Measurements from ENCODE around the gene LPP.

Gene LPP

GRCh38 chr3:188295876-188296275, 141.9 kb downstream of the LPP start:
- DNase-seq (ENCODE audit: low spot score) (no peak), FAIRE-seq (no peak)

- DNase-seq (ENCODE audit: low spot score) = peak; percentile 70
- FAIRE-seq = peak; percentile 72
Observed at GRCh38 chr3:188296761-188297612, 143.0 kb downstream of the LPP start.

GRCh38 chr3:188298585-188298984, 144.6 kb downstream of the LPP start:
- FAIRE-seq = no peak
- no peak for DNase-seq (ENCODE audit: low spot score)

GRCh38 chr3:188299068-188299467, 145.1 kb downstream of the LPP start:
- no peak for DNase-seq (ENCODE audit: low spot score)
- FAIRE-seq = no peak

GRCh38 chr3:188299708-188300107, 145.8 kb downstream of the LPP start:
- no peak for FAIRE-seq
- DNase-seq (ENCODE audit: low spot score) = no peak

GRCh38 chr3:188301147-188301546, 147.2 kb downstream of the LPP start:
- no peak for FAIRE-seq

GRCh38 chr3:188303286-188303799, 149.4 kb downstream of the LPP start:
- FAIRE-seq = no peak

More at GRCh38 chr3:188301147-188301546, 147.2 kb downstream of the LPP start:
- DNase-seq (ENCODE audit: low spot score) = no peak

GRCh38 chr3:188303823-188304222, 149.9 kb downstream of the LPP start:
- DNase-seq (ENCODE audit: low spot score) (no peak), FAIRE-seq (no peak)

More at GRCh38 chr3:188303286-188303799, 149.4 kb downstream of the LPP start:
- DNase-seq (ENCODE audit: low spot score) = no peak

- no peak for DNase-seq (ENCODE audit: low spot score)
- no peak for FAIRE-seq
Observed at GRCh38 chr3:188304501-188304900, 150.5 kb downstream of the LPP start.

GRCh38 chr3:188305220-188305619, 151.3 kb downstream of the LPP start:
- no peak for FAIRE-seq

GRCh38 chr3:188306435-188307005, 152.6 kb downstream of the LPP start:
- no peak for DNase-seq (ENCODE audit: low spot score)
- no peak for FAIRE-seq

More at GRCh38 chr3:188305220-188305619, 151.3 kb downstream of the LPP start:
- DNase-seq (ENCODE audit: low spot score) = no peak

- DNase-seq (ENCODE audit: low spot score) = no peak
- FAIRE-seq = no peak
Observed at GRCh38 chr3:188309437-188310269, 155.7 kb downstream of the LPP start.

- DNase-seq (ENCODE audit: low spot score) (no peak), FAIRE-seq (no peak)
Observed at GRCh38 chr3:188310270-188310710, 156.3 kb downstream of the LPP start.

- FAIRE-seq (no peak), DNase-seq (ENCODE audit: low spot score) (no peak)
Observed at GRCh38 chr3:188315553-188315952, 161.6 kb downstream of the LPP start.

- DNase-seq (ENCODE audit: low spot score) (no peak), FAIRE-seq (no peak)
Observed at GRCh38 chr3:188316021-188316722, 162.2 kb downstream of the LPP start.

- FAIRE-seq (no peak), DNase-seq (ENCODE audit: low spot score) (no peak)
Observed at GRCh38 chr3:188316723-188317070, 162.7 kb downstream of the LPP start.

GRCh38 chr3:188319569-188319968, 165.6 kb downstream of the LPP start:
- FAIRE-seq (peak; percentile 62), DNase-seq (ENCODE audit: low spot score) (peak; percentile 64)

- FAIRE-seq = peak; percentile 88
- peak; percentile 85 for DNase-seq (ENCODE audit: low spot score)
Observed at GRCh38 chr3:188320757-188321156, 166.8 kb downstream of the LPP start.

GRCh38 chr3:188321258-188321657, 167.3 kb downstream of the LPP start:
- FAIRE-seq = no peak

GRCh38 chr3:188322135-188322887, 168.4 kb downstream of the LPP start:
- DNase-seq (ENCODE audit: low spot score) (no peak), FAIRE-seq (no peak)

More at GRCh38 chr3:188321258-188321657, 167.3 kb downstream of the LPP start:
- DNase-seq (ENCODE audit: low spot score) = no peak

All from RCC 7860 (cell line).